Endothelial cell of umbilical vein (primary cell): ENCODE results near the gene GNB1L. TPM values are rescaled to one million over a fixed set of nuclear protein-coding genes. Genes with fewer than 3 reads are reported as not detected.

ENCODE experiments used
- BruUV-seq: library from RNA; stranded (reverse); fragments of 400-500 nt; replicated peaks from 2 replicates; lab custom pipeline; 2021; lab: Mats Ljungman, UMichigan
- CTCF ChIA-PET: fragments of 300-600, 350-600 bp; sonication (Branson Sonifier 250); formaldehyde crosslinking; loops from one replicate; lab custom pipeline; 2021; ENCODE audit warnings: antibody characterized with exemption, inconsistent platforms; lab: Charles Lee
- POLR2A ChIA-PET: fragments of 300-600, 350-600 bp; sonication (Branson Sonifier 250); formaldehyde crosslinking; loops from one replicate; lab custom pipeline; 2021; ENCODE audit warnings: antibody characterized with exemption, inconsistent platforms; lab: Charles Lee
- DNase-seq: peaks from one replicate; pipeline ENCODE4 v3.0.0-alpha.2; 2011; ENCODE audit warnings: low read depth, low spot score
- FAIRE-seq: peaks from 2 replicates; lab custom pipeline; 2011; peaks lifted over from hg19 to GRCh38; lab: Jason Lieb, UNC
- H2AFZ ChIP-seq: 2 replicates; pipeline ENCODE4 v1.6.0; 2012; ENCODE audit warnings: low read depth, low read length, control low read depth, inconsistent platforms
- H3K27ac ChIP-seq: 2 replicates; pipeline ENCODE4 v1.5.1; 2011; ENCODE audit warnings: low read depth, mild to moderate bottlenecking, control low read depth, low read length, moderate library complexity; ENCODE audit not compliant: insufficient read depth
- H3K27me3 ChIP-seq, 2 experiments: 2 replicates each; pipeline versions ENCODE4 v1.6.0 to v1.6.1; 2011; ENCODE audit warnings: low read length in 2 of 2, mixed read lengths in 1 of 2; ENCODE audit not compliant: control insufficient read depth in 2 of 2, insufficient read depth in 2 of 2
- H3K36me3 ChIP-seq, 2 experiments: 2 replicates in 1 of 2; 3 replicates in 1 of 2; pipeline ENCODE4 v1.5.1; 2011; ENCODE audit warnings: low read length in 2 of 2, mild to moderate bottlenecking in 1 of 2, moderate library complexity in 1 of 2; ENCODE audit not compliant: control insufficient read depth in 2 of 2, insufficient read depth in 2 of 2; ENCODE audit errors: extremely low read depth in 1 of 2
- H3K4me1 ChIP-seq: 3 replicates; pipeline ENCODE4 v1.5.1; 2011; ENCODE audit warnings: mild to moderate bottlenecking, low read length; ENCODE audit not compliant: control insufficient read depth, insufficient read depth; ENCODE audit errors: extremely low read depth
- H3K4me2 ChIP-seq: 2 replicates; pipeline ENCODE4 v1.6.1; 2011; ENCODE audit warnings: low read length, control low read depth, mixed read lengths; ENCODE audit not compliant: insufficient read depth
- H3K4me3 ChIP-seq, 3 experiments: fragments of 200-600 bp in 1 of 3; sonication (generic), shearing (Covaris generic) in 1 of 3; replicated peaks in 1 of 3; 2 replicates each; pipeline ENCODE4 v1.5.1; 2011 to 2016; ENCODE audit warnings: control low read depth in 3 of 3, low read length in 3 of 3, mild to moderate bottlenecking in 2 of 3, inconsistent platforms in 1 of 3, low read depth in 1 of 3, moderate library complexity in 1 of 3; ENCODE audit not compliant: insufficient read depth in 1 of 3
- H3K79me2 ChIP-seq: 2 replicates; pipeline ENCODE4 v1.6.0; 2012; ENCODE audit warnings: low read length, inconsistent platforms; ENCODE audit not compliant: control insufficient read depth, insufficient read depth
- H3K9ac ChIP-seq: replicated peaks from 2 replicates; pipeline ENCODE3; 2011; ENCODE audit warnings: low read length, control low read depth; ENCODE audit not compliant: insufficient read depth; ENCODE audit errors: extremely low read depth
- H3K9me1 ChIP-seq: replicated peaks from 3 replicates; pipeline ENCODE4 v1.6.0; 2011; ENCODE audit warnings: mild to moderate bottlenecking, low read length; ENCODE audit not compliant: control insufficient read depth, insufficient read depth; ENCODE audit errors: extremely low read depth
- H3K9me3 ChIP-seq: replicated peaks from 2 replicates; pipeline ENCODE4 v1.5.1; 2012; ENCODE audit warnings: low read length, inconsistent platforms; ENCODE audit not compliant: control insufficient read depth, insufficient read depth
- H4K20me1 ChIP-seq: replicated peaks from 2 replicates; pipeline ENCODE3; 2011; ENCODE audit warnings: mild to moderate bottlenecking, low read length; ENCODE audit not compliant: control insufficient read depth, insufficient read depth; ENCODE audit errors: extremely low read depth
- EZH2 ChIP-seq: IDR thresholded peaks from 2 replicates; pipeline ENCODE4 v1.6.1; 2012; ENCODE audit warnings: borderline replicate concordance, low read depth, mild to moderate bottlenecking, moderate library complexity, low read length, inconsistent platforms; ENCODE audit not compliant: severe bottlenecking
- FOS ChIP-seq: IDR thresholded peaks from 2 replicates; pipeline ENCODE4 v1.6.1; 2011; ENCODE audit warnings: mild to moderate bottlenecking, low read length, moderate library complexity, borderline replicate concordance; ENCODE audit not compliant: insufficient read depth
- GATA2 ChIP-seq: IDR thresholded peaks from 2 replicates; pipeline ENCODE4 v1.7.0; 2011; ENCODE audit warnings: low read depth, mild to moderate bottlenecking, moderate library complexity, mixed read lengths, low read length; ENCODE audit not compliant: insufficient read length, insufficient read depth
- JUN ChIP-seq: IDR thresholded peaks from 2 replicates; pipeline ENCODE4 v1.6.1; 2011; ENCODE audit warnings: borderline replicate concordance, low read depth; ENCODE audit not compliant: insufficient read length, insufficient read depth
- MAX ChIP-seq: IDR thresholded peaks from 2 replicates; pipeline ENCODE4 v1.6.1; 2011; ENCODE audit not compliant: insufficient read depth, insufficient read length
- MYC ChIP-seq: IDR thresholded peaks from one replicate; pipeline ENCODE4 v1.6.1; 2011; ENCODE audit warnings: mild to moderate bottlenecking, low read depth, low read length
- POLR2A ChIP-seq: IDR thresholded peaks from 2 replicates; pipeline ENCODE4 v1.6.1; 2012; ENCODE audit warnings: low read depth, mild to moderate bottlenecking, control low read depth, low read length
- POLR2AphosphoS5 ChIP-seq: IDR thresholded peaks from 2 replicates; pipeline ENCODE4 v1.6.1; 2012; ENCODE audit warnings: low read depth, mild to moderate bottlenecking, control low read depth, low read length, moderate library complexity; ENCODE audit not compliant: insufficient read depth
- dilution Hi-C: fragments of 300-500 bp; cut with MboI; formaldehyde crosslinking; loops from one replicate; pipeline ENCODE4 v1.15.0; 2019; ENCODE audit warnings: low sequenced_read_pairs; ENCODE audit not compliant: extremely low pct_ligation_motif_present
- intact Hi-C: fragments of 100-400 bp; cut with micrococcal nuclease; formaldehyde crosslinking; loops from one replicate; pipeline ENCODE4 v1.10.0; 2022
- polyA plus RNA-seq, 4 experiments: library from polyadenylated mRNA; depleted of rRNA in 3 of 4; stranded (reverse) in 3 of 4; unstranded in 1 of 4; fragments of >200 nt; gene quantifications; 2 replicates each; pipeline versions ENCODE4 v1.2.1 to v1.2.3, GENCODE V29; 2011 to 2012; ENCODE audit warnings: missing spikeins in 1 of 4
- total RNA-seq: library from RNA; stranded (reverse); gene quantifications from 2 replicates; pipeline ENCODE4 v1.2.3, GENCODE V29; 2021
- TF ChIP-seq, protein P1 (sequence below), 2 donors: IDR thresholded peaks; 1 replicate in 1 of 2; 2 replicates in 1 of 2; pipeline ENCODE4 v1.5.1; 2011; ENCODE audit warnings: low read length in 2 of 2, mild to moderate bottlenecking in 2 of 2, moderate library complexity in 2 of 2, control low read depth in 1 of 2, inconsistent platforms in 1 of 2, low read depth in 1 of 2; ENCODE audit not compliant: insufficient read depth in 1 of 2; ENCODE audit errors: extremely low read depth in 1 of 2

Gene GNB1L
- total and polyA plus RNA-seq, 2 donors (not counting 3 experiments of a cell fraction or from before 2014, with no cell fraction given) = 5.4 to 5.9 TPM

DNA sequence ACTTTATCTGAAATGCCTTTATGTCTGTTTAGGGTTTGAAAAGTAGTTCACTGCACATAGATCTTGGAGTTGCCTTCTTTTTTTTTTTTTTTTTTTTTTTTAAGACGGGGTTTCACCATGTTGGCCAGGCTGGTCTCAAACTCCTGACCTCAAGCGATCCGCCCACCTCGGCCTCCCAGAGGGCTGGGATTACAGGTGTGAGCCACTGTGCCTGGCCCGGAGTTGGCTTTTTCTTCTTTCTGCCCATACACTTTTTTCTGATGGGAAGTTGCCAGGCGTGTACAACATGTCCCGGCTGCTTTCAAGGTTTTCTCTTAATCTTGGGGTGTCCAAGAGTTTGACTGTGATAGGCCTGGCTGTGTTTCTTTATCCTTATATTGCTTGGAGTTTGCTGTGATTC lies 12.9 kb upstream of the GNB1L start:
- Histone ChIP-seq H3K4me3 (no peak overlapping the region), H3K9me1 (no peaks in the 10 kb centered on the region), H3K27me3 (no peaks in the 10 kb centered on the region), H3K9ac (no peak overlapping the region), H4K20me1 (no peaks in the 10 kb centered on the region), H3K4me2 (no peak overlapping the region), H3K4me1 (no peaks in the 10 kb centered on the region), H3K36me3 (no peaks in the 10 kb centered on the region), H2AFZ (no peak overlapping the region), H3K79me2 (no peaks in the 10 kb centered on the region), H3K9me3 (no peaks in the 10 kb centered on the region), H3K27ac (no peak overlapping the region)
- POLR2A ChIA-PET = no interaction called here
- FAIRE-seq (no peak), DNase-seq (no peak)
- dilution Hi-C loops = no loop called here
- no TSS peak for BruUV-seq
- CTCF ChIA-PET = interaction anchor here (2.2 to 2.3 kb wide), 2 partner anchors 43 to 137 kb away, joined by 10 to 12 read pairs; no protein-coding TSS in a partner anchor
- intact Hi-C loops = no loop called here
- TF ChIP-seq MYC (no peak), EZH2 (no peak), GATA2 (no peak), FOS (no peak), JUN (no peak), MAX (no peak), POLR2AphosphoS5 (no peak), POLR2A (no peak)
- TF ChIP-seq, protein P1, sequence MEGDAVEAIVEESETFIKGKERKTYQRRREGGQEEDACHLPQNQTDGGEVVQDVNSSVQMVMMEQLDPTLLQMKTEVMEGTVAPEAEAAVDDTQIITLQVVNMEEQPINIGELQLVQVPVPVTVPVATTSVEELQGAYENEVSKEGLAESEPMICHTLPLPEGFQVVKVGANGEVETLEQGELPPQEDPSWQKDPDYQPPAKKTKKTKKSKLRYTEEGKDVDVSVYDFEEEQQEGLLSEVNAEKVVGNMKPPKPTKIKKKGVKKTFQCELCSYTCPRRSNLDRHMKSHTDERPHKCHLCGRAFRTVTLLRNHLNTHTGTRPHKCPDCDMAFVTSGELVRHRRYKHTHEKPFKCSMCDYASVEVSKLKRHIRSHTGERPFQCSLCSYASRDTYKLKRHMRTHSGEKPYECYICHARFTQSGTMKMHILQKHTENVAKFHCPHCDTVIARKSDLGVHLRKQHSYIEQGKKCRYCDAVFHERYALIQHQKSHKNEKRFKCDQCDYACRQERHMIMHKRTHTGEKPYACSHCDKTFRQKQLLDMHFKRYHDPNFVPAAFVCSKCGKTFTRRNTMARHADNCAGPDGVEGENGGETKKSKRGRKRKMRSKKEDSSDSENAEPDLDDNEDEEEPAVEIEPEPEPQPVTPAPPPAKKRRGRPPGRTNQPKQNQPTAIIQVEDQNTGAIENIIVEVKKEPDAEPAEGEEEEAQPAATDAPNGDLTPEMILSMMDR (IDR thresholded peaks at IDR 0.05; ENCODE audit: extremely low read depth in 1 of 2, insufficient read depth in 1 of 2, low read depth in 1 of 2, low read length in 2 of 2) = no peak
